Ishikawa (cell line): ENCODE measurements around the gene PPP1R13L.

Experiments
- CEBPB ChIP-seq: IDR thresholded peaks from 2 replicates; pipeline ENCODE4 v1.6.1; 2012
- CREB1 ChIP-seq: IDR thresholded peaks from 2 replicates; pipeline ENCODE4 v1.6.1; 2012; ENCODE audit warnings: low read depth
- EGR1 ChIP-seq: IDR thresholded peaks from 2 replicates; pipeline ENCODE4 v1.6.1; 2012
- EP300 ChIP-seq: IDR thresholded peaks from 2 replicates; pipeline ENCODE4 v1.6.1; 2012; ENCODE audit warnings: borderline replicate concordance
- FOXM1 ChIP-seq: IDR thresholded peaks from 2 replicates; pipeline ENCODE4 v1.6.1; 2012; ENCODE audit warnings: low read depth, borderline replicate concordance
- NFIC ChIP-seq: IDR thresholded peaks from 2 replicates; pipeline ENCODE4 v1.6.1; 2012
- RAD21 ChIP-seq: IDR thresholded peaks from 2 replicates; pipeline ENCODE4 v1.6.1; 2012; ENCODE audit warnings: low read depth
- REST ChIP-seq: IDR thresholded peaks from 2 replicates; pipeline ENCODE4 v1.6.1; 2012; ENCODE audit warnings: low read depth, mild to moderate bottlenecking
- TAF1 ChIP-seq: IDR thresholded peaks from 2 replicates; pipeline ENCODE4 v1.6.1; 2012; ENCODE audit warnings: low read depth, mild to moderate bottlenecking
- TCF12 ChIP-seq: IDR thresholded peaks from 2 replicates; pipeline ENCODE4 v1.6.1; 2012; ENCODE audit warnings: low read depth
- TEAD4 ChIP-seq: IDR thresholded peaks from 2 replicates; pipeline ENCODE4 v1.6.1; 2012
- YY1 ChIP-seq: IDR thresholded peaks from 2 replicates; pipeline ENCODE4 v1.6.1; 2012; ENCODE audit warnings: low read depth
- ZBTB7A ChIP-seq: IDR thresholded peaks from 2 replicates; pipeline ENCODE4 v1.6.1; 2012; ENCODE audit warnings: low read depth
- TF ChIP-seq, protein P1 (sequence below): IDR thresholded peaks from 2 replicates; pipeline ENCODE4 v1.6.1; 2012
- TF ChIP-seq, protein P2 (sequence below): IDR thresholded peaks from 2 replicates; pipeline ENCODE4 v1.6.1; 2012

Gene PPP1R13L

DNA sequence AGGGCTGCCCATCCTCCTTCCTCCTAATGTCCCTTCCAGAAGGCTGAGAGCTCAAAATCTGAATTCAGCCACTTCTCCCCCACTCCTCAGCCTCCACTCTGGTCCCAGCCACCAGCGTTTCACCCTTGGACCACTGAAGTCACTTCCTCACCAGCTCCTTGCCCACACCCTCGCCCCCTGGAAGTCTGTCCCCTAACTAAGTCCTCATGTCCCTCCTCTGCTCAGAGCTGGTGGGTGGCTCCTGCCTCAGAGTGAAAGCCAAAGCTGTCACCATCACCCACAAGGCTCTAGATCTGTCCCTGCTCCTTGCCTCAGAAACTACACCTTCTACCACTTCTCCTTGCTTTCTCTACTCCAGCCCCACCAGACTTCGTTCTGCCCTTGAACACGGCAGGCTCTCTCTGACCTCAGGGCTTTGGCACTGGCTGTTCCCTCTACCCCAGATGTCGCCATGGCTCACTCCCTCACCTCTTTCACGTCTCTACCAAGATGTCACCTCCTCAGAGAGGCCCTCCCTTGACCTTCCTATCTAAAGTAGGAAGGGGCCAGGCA, 17.2 kb upstream of the PPP1R13L start:
- TF ChIP-seq, protein P1, sequence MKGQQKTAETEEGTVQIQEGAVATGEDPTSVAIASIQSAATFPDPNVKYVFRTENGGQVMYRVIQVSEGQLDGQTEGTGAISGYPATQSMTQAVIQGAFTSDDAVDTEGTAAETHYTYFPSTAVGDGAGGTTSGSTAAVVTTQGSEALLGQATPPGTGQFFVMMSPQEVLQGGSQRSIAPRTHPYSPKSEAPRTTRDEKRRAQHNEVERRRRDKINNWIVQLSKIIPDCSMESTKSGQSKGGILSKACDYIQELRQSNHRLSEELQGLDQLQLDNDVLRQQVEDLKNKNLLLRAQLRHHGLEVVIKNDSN: no peak
- TF ChIP-seq, protein P2, sequence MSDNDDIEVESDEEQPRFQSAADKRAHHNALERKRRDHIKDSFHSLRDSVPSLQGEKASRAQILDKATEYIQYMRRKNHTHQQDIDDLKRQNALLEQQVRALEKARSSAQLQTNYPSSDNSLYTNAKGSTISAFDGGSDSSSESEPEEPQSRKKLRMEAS: no peak
- TF ChIP-seq ZBTB7A (no peak), REST (no peak), EP300 (no peak), NFIC (no peak), EGR1 (no peak), TAF1 (no peak), TCF12 (no peak), CEBPB (no peak)

GRCh38 chr19:45420871-45421270, 16.0 kb upstream of the PPP1R13L start:
- TF ChIP-seq TAF1: no peak
- no peak for TF ChIP-seq REST
- TF ChIP-seq, protein P2: no peak

GRCh38 chr19:45420356-45420755, 15.5 kb upstream of the PPP1R13L start:
- TF ChIP-seq, protein P1: no peak

DNA sequence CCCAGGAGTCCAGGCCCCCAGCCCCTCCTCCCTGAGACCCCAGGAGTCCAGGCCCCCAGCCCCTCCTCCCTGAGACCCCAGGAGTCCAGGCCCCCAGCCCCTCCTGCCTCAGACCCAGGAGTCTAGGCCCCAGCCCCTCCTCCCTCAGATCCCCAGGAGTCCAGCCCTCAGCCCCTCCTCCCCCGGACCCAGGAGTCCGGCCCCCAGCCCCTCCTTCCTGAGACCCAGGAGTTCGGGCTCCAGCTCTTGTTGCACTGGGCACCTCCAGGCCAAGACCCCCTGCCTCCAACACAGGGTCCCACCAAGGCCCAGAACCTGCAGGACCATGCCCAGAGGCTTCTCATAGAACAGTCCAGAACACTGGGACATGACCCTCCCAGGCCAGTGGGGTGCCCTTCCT, 15.0 kb upstream of the PPP1R13L start:
- TF ChIP-seq EGR1: no peak

GRCh38 chr19:45419396-45419795, 14.5 kb upstream of the PPP1R13L start:
- TF ChIP-seq, protein P1: no peak
- TF ChIP-seq CREB1 (no peak), RAD21 (no peak), CEBPB (no peak), ZBTB7A (no peak), TCF12 (no peak), FOXM1 (no peak), TEAD4 (no peak)
- TF ChIP-seq, protein P2: no peak

DNA sequence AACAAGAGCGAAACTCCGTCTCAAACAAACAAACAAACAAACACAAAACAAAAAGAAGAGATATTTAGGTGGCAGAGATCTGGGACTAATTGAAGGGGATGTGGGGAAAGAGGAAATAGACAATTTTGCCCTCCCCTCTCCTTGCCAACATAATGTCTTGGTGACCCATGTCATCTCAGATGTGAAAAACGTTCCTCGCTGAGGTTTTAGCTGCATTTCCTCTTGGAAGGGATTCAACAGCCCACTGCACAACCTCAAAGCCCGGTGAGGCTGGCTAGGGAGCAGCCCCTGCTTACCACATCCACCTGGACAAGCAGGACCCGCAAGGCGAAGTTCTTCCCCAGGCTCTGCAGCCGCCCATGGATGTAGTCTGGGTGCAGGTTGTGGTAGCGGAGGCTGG, 13.9 kb upstream of the PPP1R13L start:
- TF ChIP-seq EP300: no peak
- TF ChIP-seq RAD21: no peak
- TF ChIP-seq NFIC: no peak
- no peak for TF ChIP-seq CREB1
- TF ChIP-seq, protein P2: no peak
- TF ChIP-seq EGR1: no peak

DNA sequence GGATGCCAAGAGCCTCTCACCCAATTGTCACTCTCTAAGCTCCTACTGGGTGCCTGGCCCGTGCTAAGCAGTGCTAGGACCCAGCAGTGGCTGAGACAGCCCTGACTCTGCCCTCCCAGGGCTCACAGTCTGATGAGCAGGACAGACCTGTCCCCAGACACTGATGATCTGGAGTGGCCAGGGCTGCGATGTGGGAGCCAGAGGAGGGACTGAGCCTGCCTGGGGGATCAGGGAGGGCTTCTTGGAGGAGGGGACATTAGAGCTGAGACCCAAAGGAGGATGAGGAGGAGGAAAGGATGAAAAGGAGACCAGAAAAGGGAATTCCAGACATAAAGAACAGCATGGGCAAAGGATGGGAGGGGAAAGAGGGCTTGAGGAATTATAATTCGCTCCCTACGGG, 12.3 kb upstream of the PPP1R13L start:
- no peak for TF ChIP-seq REST
- TF ChIP-seq ZBTB7A: no peak
- TF ChIP-seq EGR1: no peak
- no peak for TF ChIP-seq TEAD4
- TF ChIP-seq TAF1: no peak
- TF ChIP-seq CREB1: no peak
- no peak for TF ChIP-seq CEBPB
- no peak for TF ChIP-seq RAD21
- TF ChIP-seq, protein P1: no peak
- no peak for TF ChIP-seq YY1
- no peak for TF ChIP-seq EP300
- no peak for TF ChIP-seq TCF12
- no peak for TF ChIP-seq NFIC
- TF ChIP-seq FOXM1: no peak
- TF ChIP-seq, protein P2: no peak
